Ammon's horn (tissue), 1 donor: ENCODE data around the gene CASP12.

Experiments
- DNase-seq: peaks from one replicate; pipeline ENCODE4 v3.0.0-alpha.2; 2016; ENCODE audit warnings: low spot score

Gene CASP12

DNA sequence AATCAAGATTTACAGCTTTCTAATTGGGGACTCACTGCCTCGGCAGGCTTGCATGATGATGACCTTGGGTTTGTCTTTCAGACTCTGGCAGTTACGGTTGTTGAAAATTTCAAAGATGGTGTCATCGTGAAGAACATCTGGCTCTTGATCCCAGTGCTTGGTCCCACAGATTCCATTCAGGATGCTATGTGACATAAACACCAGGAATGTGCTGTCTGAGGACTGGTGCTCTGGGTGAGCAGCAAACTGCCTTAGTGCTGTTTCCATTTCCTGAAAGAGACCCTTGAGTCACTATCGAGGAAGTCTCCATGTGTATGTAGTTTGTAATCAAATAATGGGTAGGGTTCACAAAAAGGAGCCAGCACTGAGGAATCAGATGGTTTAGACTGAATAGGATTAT, 7.1 kb downstream of the CASP12 start:
- no peak for DNase-seq

DNA sequence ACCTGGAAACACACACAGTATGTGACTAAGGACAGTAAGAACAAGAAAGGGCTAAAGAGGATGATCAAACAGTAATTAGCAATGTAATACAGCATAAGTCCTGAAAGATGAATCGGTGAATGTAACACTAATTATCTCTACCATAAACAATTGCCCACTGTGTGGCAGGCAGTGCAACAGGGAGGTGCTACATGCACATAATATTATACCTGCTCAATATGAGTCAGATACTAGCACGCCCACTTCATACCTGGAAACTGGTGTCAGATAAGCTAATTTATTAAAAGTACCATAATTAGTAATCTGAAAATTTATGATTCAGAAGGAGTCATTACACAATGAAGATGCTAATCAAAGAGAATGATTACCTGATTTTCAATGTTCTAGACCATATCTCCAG, 14.9 kb downstream of the CASP12 start:
- DNase-seq = no peak

DNA sequence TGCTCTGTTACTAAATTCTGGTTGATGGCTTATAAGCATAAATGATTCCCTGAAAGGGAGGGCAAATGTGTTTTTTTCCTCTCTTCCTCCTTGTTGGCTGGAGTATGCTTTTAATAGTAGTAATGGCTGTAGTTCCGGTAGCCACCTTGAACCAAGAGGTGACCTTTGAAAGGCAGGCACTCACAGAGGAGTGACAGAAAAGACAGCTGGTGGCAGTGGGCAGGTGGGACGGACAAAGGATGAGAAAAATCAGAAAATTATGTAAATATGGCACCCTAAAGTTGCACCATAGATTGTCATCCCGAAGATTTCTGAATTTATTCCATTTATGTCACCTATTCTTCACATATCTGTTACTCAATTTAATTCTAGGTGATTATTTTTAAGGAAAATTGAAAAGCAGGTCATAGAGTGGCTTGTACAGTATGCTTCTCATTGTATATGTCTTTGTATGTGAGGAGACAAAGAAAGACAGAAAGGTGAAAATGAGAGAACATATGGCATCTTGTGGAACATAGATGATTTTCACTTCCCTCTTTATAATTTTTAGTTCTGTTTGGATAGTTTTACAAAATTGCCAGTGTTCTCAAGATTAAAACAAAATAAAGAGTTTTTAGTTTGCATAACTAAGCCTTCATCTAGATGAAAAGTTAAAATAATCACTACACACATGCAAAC, 17.0 kb downstream of the CASP12 start:
- no peak for DNase-seq

DNA sequence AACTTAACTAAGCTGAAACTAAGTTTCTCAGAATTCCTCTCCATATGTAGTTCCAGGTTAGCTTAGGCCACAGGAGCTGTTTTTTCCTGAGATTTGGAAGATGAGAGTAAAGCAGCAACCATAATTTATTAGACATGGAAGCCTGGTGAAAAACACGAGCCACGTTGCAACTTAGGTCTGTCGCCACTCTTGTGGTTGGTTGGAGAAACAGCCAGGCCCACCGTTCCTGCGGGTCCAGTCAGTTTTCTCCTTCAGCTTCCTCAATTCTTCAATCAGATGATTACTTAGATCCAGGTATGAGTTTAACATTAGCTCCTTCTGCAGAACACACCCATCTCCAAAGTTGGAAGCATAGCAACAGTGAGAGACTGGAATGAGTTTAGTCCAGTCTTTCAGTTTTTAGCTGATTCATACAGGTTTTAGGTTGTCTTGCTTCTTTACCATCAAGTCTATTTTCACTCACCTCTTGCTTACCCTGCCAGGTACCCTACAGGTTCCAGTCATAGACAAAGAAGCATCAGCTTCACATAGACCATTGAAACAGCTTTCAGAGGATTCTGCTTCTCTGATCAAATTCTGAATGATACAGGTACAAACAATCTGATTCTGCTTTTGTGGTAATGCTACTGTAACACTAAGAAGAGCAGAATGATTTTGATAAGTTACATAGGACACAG, 18.6 kb downstream of the CASP12 start:
- no peak for DNase-seq

DNA sequence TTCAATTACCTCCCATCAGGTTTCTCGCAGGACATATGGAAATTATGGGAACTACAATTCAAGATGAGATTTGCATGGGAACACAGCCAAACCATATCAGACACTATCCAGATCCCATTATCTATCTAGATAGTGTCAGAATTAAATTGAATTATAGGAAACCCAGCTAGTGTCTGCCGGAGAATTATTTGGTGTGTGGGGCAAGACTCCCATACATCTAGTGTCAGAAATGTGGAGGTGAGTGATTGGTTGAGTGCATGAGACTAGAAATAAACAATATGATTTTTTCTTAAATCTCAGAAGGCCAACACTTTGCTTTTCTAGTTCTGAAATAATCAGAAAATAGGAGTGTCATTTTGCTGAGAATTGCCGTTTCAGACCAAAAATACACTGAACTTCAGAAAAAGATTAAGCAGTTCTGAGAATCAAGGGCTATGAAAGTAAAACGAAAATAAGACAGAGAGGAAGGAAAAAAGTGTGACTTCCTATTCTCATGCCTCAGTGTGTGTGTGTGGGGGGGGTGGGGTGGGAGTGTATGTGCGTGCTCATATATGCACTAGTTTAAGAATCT, 21.3 kb downstream of the CASP12 start:
- no peak for DNase-seq

DNA sequence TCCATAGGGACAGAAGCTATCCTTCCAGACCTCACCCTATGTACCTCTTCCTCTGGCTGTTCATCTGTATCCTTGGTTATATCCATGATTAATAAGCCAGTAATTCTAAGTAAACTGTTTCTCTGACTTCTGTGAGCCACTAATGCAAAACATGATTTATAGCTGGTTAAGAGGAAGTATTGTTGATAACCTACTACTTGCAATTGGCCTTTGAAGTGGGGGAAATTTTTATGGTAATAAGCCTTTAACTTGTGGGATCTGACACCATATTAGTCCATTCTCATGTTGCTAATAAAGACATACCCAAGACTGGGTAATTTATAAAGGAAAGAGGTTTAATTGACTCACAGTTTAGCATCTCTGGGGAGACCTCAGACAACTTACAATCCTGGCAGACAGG, 21.9 kb downstream of the CASP12 start:
- no peak for DNase-seq

DNA sequence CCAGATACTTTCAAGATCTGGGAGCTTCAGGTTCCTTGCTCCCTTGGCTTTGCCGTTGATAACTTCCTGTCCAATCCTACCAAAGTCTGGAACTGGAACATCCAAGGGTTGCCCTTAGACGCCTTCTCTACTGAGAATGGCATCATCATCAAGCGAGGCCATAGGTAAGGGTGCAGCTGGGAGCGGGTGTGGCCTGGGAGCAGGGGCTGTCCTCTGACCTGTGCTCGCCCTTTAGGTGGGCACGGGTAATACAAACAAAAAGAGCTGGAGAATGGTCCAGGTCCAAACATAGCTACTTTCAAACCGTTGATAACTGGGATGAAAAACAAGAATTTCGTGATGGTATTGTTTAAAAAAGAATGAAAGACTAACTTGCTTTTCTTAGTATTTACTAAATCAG, 25.0 kb downstream of the CASP12 start:
- no peak for DNase-seq

DNA sequence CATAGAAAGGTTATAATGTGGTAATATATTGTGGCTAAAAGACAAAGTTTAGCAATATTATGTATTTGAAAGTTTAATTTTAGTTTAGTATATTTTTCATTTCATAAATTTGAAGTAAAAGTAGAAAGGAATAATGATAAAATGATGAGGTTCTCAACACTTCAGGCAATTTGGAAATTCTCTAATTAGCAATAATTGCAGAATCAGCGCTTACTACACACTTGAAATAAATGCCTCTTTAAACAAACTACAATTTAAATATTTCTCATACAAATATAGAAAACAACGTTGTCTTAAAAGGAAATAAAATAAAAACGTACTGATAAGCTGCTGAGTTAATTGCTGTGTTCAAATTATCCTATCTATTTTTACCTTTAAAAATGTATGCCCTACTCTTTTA, 25.9 kb downstream of the CASP12 start:
- no peak for DNase-seq

DNA sequence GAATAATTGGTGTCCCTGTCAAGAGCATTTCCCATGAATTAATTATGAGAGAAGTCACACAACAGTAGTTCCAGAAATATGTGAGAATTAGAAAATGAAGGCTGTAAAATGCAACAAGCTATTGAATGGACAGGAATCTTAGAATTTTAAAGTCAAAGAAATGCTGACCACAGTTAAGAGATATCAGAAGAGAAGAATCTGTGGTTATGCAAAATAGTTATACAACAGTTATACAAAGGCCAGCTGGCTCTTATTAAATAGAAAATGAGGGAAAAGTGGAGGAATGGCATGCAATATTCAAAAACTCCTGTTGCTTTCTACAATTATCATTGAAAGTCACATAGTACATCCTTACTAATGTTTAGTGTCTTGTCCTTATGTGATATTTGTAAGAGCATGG, 27.4 kb downstream of the CASP12 start:
- DNase-seq = no peak

DNA sequence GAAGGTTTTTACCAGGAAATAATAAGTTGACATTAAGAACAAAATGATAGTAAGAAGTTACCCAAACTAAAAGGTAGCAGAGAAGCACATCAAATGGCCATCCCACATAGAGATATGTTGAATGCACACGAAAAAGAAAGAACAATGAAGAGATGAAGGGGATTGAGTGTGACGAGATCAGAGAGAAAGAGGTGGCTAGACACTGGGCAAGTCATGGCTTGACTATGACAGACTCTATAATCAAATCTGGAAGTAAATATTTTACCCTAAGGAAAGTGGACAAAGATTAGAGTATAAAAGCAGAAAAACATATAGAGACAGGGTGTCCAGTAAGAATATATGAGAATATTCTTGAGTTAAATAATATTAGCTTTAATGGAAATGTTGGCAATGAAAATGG, 31.4 kb downstream of the CASP12 start:
- DNase-seq = no peak

DNA sequence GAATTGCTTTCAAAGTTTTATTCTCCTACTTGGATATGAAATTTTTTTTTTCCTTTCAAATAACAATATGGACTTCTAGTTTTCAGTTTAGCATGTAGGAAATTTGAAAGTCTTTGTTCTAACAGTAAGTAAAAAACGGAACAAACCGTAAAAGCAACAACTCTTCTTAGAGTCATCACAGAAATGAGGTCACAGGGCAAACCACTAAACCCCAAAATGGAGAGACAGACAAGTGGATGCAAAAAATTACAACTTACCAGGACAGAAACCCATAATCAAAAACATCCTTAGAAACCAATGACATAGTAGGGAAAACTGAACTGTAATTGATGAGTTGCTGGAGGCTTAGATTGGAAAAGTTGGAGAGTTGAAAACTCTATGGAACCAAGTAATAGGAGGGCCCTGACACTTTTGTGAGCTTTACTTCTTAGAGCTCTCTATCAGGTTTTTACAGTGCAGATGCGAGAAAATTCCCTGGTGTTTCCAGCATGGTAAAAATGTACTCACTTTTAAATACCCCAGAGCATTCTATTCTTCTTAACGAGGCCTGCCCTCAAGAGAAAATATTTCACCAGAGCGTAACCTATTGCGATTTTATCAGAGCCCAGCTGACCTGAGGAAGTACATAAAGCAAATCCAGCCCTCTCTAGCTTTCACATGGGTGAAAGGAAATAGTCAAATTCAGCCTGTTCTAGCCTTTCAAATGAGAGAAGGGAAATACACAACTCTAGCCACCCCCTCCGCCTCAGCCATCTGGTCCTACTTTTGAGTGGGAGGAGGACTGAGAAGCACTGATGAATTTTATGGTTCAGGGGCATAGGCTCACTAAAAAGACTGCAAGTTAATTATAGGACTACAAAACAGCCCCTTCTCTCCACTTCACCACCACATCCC, 39.1 kb downstream of the CASP12 start:
- DNase-seq = peak; percentile 57

DNA sequence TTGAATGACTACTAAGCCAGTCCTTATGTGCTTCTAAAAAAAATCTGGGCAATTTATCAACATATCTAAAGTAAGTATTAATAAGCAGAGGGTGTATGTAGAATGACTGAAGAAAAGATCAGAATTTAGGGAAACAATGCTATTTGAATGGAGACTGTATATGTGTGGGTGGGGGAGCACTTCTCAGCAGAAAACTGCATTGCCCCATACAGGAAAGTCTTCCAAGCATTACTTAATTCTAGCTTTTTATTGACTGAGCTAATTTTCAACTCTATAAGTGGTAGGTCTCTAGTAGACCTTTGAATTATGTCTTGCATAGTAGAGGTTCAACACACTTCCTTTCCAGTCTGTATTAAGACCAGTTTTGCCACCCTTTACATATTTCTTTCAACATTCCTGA, 41.7 kb downstream of the CASP12 start:
- no peak for DNase-seq

DNA sequence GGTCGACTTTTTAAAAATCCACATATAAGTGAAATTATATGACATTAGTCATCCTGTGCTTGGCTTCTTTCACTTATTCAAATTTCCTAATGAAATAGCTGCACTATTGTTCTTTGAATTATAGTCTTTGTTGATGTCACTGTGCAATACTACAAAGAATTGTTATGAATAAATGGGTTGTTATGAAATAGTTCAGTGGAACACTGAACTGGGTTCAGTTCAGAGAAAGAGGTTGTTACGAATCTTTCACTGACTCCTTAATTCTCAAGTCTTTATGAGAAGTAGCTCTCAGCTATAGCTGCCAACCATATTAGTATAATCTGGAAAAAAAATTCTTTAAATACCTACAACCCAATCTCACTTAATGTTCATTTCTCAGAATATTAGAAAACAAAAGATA, 42.3 kb downstream of the CASP12 start:
- DNase-seq = no peak

DNA sequence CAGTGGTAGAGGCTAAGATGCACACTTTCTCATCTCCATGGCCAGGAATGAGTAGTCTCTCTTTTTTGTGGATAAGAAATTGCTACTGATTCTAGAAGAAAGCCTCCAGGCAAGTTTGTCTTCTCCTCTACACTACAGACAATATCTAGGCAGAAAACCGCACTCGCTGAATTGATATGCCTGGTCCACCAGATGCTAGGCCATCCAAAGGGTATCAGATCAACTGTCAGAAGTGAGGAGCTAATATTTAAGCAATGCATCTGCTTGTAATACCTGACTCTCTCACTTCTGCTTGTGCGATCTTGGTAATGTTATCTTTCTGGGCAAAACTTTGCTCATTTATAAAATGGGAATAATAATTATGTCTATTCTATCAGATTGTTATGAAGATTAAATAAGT, 45.0 kb downstream of the CASP12 start:
- DNase-seq = no peak

DNA sequence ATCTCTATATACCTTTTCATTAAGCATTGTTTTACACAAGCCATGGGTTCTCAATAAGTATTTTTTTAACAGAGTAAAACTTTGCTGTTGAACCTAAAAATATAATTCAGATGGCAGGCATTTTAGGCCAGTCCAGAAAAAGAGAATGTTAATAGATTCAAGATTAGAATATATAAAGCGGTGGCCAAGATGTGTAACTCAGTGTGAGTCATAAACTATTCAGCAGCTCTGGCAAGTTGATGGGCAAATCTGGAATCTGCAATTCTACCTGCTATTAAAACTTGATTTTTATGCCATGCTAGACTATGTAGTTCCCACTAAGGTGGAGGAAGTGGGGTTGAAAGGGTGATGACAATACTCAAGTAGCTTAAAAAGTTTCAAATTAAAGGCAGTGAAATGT, 45.4 kb downstream of the CASP12 start:
- no peak for DNase-seq

DNA sequence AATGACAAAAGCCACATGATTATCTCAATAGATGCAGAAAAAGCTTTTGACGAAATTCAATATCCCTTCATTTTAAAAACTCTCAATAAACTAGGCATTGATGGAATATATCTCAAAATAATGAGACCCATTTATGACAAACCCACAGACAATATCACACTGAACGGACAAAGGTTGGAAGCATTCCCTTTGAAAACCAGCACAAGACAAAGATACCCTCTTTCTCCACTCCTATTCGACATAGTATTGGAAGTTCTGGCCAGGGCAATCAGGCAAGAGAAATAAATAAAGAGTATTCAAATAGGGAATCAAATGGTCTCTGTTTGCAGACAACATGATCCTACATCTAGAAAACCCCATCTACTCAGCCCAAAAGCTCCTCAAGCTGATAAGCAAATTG, 52.0 kb downstream of the CASP12 start:
- peak; percentile 24 for DNase-seq

DNA sequence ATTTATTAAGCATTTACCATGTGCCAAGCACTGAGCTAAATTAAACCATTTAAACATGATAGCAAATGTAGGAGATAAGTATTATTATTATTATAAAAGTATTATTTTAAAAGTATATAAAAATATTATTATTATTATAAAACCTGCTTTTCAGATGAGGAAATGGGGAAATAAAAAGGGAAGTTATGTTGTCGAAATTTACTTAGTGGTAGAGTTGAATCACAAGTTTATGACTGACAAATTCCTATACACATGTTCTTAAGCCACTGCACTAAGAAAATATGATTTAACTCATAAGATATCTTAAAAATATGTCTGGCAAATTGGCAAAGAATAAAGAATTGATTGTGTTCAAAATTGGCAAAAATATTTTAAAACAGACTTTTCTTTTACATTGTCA, 53.8 kb downstream of the CASP12 start:
- DNase-seq = no peak

DNA sequence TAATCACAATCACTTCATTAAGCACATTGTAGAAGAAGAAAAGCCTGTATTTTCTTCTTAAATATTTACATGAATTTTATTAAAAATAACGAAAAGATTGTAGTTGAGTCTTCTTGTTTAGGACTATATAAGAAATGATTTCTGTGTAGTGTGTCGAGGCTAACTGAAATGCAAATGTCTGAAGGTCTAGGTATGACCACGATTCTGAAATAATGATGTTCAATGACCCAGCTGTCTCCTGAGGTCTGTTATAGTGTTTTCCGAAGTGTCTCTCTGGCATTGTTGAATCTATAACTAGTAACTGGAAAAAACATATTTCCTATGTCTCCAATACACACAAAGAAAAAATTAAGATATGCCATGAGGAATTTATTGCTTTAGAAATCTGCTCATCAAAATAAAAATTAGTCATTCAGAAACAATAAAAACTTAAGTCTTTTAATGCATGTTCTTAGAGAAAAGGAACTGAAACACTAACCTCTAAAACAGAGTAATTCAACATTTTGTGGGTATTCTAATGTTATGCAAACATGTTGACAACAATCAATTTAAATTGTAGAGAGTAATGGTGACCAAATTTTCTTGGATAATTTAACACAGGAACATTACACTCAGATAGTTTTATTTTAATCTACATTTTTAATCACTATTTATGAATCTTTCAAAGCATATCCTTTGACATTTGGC, 55.0 kb downstream of the CASP12 start:
- no peak for DNase-seq

DNA sequence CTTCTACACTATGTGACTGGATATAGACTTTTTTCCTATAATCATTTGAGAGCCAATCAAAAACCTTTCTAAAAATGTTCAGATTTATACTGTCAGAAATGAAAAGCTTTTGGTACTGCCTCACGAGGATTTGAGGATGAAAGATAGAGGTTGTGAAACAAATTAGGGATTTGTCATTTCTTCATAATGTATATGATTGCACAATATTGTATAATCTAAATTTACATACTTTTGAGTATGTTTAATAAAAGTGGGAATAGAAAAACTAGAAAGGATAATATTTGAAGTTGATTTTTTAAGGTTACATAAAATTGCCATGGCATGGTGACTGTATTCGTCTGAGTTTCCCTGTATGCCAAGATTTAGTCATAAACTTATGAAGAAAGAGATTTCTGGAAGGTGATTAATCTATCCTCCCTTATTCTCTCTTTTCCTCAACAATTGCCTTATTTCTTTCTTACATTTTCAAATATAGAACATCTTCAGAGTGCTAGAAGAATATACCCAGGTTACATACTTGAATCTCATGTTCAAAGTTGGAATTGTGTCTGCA, 56.2 kb downstream of the CASP12 start:
- no peak for DNase-seq

DNA sequence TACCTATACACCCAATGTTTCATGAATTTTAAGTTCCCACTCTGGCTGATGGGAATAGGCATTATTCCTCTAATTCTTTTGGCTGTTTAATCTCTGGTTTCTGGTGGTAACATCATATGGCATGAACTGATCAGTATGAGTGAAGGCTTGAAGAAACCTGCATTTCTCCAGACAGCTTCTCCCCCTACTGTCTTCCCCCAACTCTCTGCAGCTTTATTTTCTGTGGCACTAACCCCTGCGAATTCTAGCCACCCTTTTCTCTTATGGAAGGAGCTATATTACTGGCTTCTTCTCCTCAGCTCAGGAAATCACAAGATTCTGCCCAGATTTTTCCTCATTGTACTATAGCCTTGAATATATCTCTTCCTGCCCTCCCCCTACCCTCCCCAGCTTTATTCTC, 57.1 kb downstream of the CASP12 start:
- no peak for DNase-seq

DNA sequence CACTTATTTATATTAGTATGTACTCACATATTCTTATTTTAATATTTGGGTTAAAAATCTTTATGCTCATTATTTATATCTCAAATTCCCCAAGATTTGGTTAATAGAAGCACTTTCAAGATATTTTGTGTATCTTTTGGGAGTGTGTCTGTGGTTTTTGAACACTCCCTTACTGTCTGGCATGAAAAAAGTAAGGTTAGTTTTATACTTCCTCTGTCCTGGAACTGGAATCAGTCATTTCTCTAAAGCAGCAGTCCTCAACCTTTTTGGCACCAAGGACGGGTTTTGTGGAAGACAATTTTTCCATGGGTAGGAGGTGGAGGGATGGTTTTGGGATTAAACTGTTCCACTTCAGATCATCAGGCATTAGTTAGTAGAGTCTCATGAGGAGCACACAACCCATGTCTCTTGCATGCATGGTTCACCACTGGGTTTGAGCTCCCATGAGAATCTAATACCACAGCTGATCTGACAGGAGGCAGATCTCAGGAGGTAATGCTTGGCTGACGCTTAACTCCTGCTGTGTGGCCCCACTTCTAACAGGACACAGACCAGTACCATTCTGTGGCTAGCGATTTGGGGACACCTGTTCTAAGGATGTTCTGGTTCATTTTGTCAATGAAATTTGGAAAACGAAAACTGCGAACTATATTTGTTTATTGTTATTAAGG, 60.2 kb downstream of the CASP12 start:
- no peak for DNase-seq
